ENCODE results near the gene TMEM200B.
"Not testable (repeated sequence)": the region's sequence is repeated elsewhere in the genome, so short reads cannot be mapped to it uniquely, and the experiment has no call there.

TMEM200B gene

DNA sequence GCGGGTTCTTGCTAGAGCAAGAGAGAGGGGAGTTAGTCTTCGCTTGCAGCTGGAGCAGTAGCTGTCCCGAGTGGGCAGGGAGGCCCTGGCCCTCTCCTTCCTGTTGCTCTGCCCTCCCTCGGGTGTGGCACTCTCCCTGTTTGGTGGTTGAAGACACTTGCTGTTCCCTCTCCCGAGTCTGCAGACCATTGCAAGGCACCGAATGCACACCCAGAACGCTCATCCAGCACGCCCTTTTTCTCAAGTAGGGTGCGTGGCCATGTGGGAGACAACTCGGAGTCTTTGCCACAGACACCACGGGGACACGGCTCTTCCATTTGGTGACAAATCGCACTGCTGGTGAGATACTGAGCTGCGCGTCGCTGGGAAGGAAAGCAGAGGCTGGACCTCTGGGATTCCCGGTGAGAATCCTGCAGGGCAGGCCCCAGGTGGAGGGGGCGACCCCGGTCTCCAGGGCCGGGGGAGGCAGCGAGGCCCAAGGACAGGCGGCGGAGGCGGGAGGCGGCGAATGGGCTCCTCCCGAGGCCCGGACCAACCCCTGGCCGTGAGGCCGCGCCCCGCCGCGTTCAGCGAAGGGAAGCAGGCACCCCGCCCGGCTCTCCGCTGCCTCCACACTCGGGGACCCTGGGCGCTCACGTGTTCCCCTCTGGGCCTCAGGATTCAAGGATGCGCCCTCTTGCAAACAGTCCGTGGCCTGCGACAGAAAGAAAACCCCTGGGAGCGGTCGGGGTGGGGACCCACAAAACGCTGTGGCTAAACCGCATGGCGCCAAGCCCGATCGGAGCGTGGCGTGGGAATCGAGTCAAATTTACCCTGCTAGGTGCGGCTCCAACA is 10.4 kb upstream of the TMEM200B start:
- no peak for DNase-seq

DNA sequence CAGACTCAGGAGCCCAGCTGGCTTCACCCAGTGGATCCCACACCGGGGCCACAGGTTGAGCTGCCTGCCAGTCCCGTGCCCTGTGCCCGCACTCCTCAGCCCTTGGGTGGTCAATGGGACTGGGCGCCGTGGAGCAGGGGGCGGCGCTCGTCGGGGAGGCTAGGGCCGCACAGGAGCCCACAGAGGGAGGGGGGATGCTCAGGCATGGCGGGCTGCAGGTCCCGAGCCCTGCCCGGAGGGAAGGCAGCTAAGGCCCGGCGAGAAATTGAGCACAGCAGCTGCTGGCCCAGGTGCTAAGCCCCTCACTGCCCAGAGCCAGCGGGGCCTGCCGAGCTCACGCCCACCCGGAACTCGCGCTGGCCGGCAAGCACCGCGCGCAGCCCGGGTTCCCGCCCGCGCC is 7.4 kb upstream of the TMEM200B start:
- DNase-seq = not testable (repeated sequence)

GRCh38 chr1:29129916-29130315 is 6.2 kb upstream of the TMEM200B start:
- DNase-seq = no peak

- DNase-seq = no peak
These were observed 5.0 kb upstream of the TMEM200B start for GRCh38 chr1:29128739-29129138.

GRCh38 chr1:29126198-29126597 is 2.5 kb upstream of the TMEM200B start:
- DNase-seq = no peak

DNA sequence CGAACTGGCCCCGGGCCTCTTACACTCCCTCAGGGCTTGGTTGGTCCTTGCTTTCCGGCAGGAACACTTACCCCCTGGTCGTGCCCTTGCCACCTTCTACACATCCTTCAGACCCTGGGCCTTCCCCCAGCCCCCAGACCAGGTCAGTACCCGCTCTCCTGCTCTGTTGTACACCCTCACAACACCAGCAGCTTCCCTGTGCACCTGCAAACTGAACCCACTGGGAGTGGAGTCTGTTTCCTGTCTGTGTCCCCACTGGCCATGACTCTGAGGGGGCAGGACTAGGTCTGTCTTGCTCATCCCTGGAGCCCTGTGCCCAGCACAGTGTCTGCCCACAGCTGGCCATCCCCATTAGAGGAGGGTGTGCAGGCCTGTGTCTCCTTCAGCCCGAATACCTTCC is 2.1 kb upstream of the TMEM200B start:
- no peak for DNase-seq

DNA sequence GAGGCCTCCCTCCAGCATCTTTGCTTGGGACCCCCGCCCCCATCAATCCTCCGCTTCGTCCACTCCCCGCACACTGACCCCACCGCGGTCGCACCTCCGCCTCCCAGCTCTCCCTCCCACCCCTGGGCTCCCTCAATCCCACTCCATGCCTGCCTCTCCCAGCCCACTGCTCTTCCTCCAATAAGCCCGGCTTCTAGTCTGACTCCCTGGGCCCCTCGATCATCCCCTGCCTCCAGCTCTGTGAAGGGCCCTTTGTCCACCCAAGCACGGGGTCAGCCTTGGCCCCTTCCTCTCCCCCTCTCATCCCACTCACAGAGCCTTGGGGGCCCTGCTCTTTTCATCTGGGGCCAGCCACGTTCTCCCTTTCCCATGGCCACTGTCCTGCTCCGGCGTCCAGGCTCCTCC is 1.5 kb upstream of the TMEM200B start:
- DNase-seq = no peak

DNA sequence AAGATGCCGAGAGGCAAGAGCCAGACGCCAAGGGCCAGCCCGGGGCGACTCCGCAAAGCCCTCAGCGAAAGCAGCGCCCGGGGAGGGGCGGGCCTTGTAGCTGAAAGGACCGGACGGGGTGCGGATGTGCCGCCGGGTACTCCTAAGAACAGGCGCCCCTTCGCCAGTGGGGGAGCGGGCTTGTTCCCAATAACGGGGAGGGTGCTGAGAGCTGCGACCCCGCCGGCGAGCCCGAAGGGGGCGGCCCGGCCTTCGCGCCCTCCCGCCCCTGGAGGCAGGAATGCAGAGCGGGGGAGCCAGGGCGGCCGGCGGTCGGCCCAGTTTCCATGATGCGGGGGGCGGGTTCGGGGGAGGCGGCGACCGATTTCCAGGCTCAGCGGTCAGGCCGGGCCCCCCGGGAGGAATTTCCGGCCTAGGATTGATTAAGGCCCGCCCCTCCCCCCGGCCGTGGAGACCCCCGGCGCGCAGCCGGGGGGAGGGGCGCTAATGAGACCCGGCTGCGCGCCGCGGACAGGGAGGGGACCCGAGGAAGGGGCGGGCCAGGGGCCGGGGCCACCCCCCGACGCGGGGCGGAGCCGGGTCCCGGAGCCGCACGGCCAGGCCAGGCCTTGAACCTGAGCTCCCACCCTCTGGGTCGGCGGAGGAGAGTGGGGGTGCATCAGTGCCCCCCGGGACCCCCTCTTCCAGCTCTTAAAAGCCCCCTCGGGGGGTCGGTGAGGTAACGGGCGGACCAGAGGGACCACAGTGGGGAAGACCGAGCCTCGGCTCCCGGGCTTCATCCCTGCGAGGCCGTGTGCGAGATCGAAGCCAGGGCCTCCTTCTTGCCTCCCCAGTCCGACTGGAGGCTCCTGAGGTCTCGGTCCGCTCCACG is 898 bp upstream of the TMEM200B start:
- DNase-seq = peak; percentile 28

GRCh38 chr1:29123053-29123886 is 433 bp downstream of the TMEM200B start:
- DNase-seq = peak; percentile 35

DNA sequence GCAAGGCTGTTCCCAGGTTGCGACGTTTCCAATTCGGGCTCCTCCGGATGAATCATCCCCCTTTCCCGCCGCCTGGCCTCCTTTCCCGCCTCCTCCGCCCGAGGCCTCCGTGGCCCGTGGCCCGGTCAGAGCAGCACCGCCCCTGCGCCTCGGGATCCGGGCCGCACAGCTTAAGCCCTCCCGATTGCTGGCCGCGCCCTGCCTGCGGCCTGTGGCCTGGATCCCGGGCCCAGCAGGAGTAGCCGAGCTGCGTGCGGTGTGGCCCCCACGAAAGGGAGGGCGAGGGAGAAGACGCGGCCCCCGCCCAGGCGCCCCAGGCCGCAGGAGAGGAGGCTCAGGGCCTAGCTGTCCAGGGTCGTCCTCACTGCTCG is 1.0 kb downstream of the TMEM200B start:
- DNase-seq = no peak

GRCh38 chr1:29121936-29122681 is 1.6 kb downstream of the TMEM200B start:
- DNase-seq = peak; percentile 10

DNA sequence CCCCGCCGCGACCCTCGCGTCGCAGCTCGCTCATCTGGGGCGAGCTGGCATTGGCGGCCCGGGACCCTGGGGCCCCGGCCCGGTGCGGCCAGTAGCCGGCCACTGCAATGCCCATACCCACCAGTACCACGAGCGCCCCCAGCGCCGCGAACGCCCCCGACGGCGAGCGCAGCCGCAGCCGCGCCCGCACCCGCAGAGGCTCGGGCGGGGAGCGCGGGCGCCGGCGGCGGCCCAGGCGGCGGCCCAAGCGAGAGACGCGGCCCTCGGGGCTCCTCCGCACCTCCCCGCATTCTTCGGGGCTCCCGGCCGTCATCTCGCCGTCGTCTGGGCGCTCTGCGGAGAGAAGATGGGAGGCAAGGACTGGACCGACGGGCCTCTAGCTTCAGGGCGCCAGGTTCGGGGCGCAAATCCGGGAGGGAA is 2.2 kb downstream of the TMEM200B start:
- DNase-seq = no peak

GRCh38 chr1:29120947-29121485 is 2.7 kb downstream of the TMEM200B start:
- DNase-seq = peak; percentile 53

DNA sequence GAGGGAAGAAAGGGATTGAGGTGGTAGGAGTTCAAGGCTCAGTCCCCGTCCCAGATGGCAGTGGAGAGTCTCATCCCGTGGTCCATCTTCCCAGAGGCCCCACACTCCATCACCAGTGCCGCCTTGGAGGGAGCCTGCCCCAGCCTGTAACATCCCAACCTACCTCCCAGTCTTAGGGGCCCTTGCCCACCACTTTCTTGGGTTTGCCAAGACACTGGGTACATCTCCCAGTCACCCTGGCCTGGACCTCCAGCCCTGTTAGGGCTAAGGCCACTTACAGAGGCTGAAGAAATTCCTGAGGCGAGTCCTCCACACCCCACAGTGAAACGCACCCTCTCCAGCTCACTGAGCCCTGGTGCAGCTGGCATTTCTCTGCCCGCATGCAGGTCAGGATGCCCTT is 3.3 kb downstream of the TMEM200B start:
- DNase-seq = no peak

GRCh38 chr1:29119121-29119929 is 4.4 kb downstream of the TMEM200B start:
- no peak for DNase-seq

- no peak for DNase-seq
These were observed 6.3 kb downstream of the TMEM200B start for GRCh38 chr1:29117381-29117780.

DNA sequence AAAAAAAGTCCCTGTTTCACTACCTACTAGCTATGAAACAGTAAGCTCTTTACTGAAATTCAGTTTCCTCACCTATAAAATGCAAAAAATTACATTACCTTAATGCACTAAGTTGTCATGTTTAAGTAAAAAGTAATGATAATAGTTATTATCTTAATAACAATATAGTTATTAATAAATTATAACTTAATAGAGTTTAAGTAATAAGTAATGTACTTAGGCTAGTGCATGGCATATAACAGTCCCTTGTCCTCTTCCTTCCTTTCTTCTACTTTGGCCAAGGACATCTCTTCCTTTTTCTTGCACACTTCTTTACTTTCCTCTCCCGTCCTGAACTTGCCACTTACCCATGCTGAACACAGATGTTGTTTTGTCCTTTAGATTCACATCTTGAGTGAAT is 9.0 kb downstream of the TMEM200B start:
- DNase-seq = no peak

DNA sequence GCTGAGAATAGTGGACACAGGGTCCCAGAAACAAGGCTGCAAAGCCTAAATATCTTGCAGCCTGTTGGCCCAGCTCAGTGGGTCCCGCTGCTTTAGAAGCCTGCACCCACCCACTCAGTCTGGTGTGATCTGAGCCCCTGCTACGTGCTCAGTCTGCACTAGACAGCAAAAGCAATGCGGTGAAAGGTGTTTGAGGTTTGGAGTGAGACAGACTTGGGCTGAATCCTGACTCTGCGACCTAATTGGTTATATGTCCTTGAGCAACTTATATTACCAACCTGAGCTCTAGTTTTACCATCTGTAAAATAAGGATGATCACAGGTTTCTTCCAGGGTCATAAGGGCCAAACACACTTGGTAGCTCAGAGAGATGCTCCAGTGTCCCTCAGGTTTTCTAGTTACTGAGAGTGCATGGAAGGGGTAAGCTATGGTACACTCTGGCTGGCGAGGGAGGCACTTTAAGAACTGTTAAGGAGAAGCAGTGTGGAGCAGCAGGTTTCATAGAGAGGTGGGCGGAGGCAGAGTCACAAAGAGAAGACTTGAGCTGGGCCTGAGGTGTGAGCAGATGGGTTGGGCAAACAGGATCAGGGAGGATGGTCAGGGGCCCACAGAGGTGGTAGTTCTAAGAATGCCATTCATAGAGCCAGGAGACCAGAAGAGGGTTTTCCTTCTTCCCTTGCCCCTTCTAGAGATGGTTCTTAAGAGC is 10.1 kb downstream of the TMEM200B start:
- DNase-seq = no peak

DNA sequence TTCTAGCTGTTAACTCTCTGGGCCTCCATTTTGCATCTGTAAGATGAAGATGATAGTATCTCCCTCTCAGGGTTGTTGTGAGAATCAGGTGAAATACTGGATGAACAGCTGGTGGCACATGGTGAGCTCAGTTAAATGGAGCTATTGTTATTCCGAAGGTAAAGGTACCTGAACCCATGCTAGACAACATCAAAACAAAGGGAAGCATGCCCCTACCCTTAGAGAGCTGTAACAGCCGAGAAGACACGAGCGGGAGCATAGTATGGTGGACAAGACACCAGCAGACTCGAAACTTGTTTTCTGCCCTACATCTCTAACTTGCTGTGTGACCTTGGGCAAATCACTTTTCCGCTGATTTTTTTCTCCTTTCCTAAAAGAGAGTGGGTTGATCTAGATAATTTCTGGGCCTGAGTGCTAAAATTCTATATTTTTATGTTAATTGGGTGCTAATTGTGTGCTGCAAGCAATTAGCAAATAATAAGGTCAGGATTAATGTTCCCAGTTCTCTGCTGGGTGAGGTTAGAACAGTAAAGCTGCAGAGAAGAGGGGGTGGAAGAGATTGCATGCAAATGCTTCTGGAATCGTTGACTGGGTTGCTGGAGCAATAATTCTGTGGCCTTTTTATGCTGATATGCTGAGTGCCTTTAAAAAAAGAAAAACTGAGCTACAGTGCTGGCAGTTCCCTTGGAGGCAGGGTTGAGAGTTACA is 10.8 kb downstream of the TMEM200B start:
- DNase-seq = no peak

- not testable (repeated sequence) for DNase-seq
These were observed 15.7 kb downstream of the TMEM200B start for GRCh38 chr1:29108041-29108440.
